ENCODE results near the gene APLF. TPM values are rescaled to one million over a fixed set of nuclear protein-coding genes. Genes with fewer than 3 reads are reported as not detected.

The APLF gene
- total and polyA plus RNA-seq, 2 donors from 2014 or later: 0.95 to 5.9 TPM

- peak overlapping the region in 1 of 3 donors; percentile 13 for H3K9ac ChIP-seq (ENCODE audit: low read length in 3 of 3)
- H3K36me3 ChIP-seq (ENCODE audit: control insufficient read depth in 2 of 3, insufficient read depth in 3 of 3, low read length in 3 of 3): no peaks in the 10 kb centered on the region
- TF ChIP-seq, protein P1, sequence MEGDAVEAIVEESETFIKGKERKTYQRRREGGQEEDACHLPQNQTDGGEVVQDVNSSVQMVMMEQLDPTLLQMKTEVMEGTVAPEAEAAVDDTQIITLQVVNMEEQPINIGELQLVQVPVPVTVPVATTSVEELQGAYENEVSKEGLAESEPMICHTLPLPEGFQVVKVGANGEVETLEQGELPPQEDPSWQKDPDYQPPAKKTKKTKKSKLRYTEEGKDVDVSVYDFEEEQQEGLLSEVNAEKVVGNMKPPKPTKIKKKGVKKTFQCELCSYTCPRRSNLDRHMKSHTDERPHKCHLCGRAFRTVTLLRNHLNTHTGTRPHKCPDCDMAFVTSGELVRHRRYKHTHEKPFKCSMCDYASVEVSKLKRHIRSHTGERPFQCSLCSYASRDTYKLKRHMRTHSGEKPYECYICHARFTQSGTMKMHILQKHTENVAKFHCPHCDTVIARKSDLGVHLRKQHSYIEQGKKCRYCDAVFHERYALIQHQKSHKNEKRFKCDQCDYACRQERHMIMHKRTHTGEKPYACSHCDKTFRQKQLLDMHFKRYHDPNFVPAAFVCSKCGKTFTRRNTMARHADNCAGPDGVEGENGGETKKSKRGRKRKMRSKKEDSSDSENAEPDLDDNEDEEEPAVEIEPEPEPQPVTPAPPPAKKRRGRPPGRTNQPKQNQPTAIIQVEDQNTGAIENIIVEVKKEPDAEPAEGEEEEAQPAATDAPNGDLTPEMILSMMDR (IDR thresholded peaks at IDR 0.05; ENCODE audit: borderline replicate concordance, extremely low read depth, insufficient read depth): no peak
- FAIRE-seq (no peak), DNase-seq (no peak)
- no peaks in the 10 kb centered on the region for H3K27me3 ChIP-seq (ENCODE audit: control insufficient read depth, insufficient read depth, low read length)
- H3K27ac ChIP-seq (ENCODE audit: low read depth in 2 of 2, low read length in 2 of 2): no peak overlapping the region
- H3K4me1 ChIP-seq (ENCODE audit: control insufficient read depth in 2 of 3, insufficient read depth in 2 of 3, low read depth in 1 of 3, low read length in 3 of 3): peaks cover 0 to 5% (median 5%) of the 10 kb centered on the region in 3 donors
- intact Hi-C loops (cut with DNase I): no loop called here
- H3K4me3 ChIP-seq (ENCODE audit: low read length in 3 of 3): no peak overlapping the region
- H3K9me3 ChIP-seq (ENCODE audit: control insufficient read depth in 2 of 3, insufficient read depth in 1 of 3, low read length in 3 of 3): no peaks in the 10 kb centered on the region
Measured at GRCh38 chr2:68465081-68465916, 2.1 kb upstream of the APLF start.

DNA sequence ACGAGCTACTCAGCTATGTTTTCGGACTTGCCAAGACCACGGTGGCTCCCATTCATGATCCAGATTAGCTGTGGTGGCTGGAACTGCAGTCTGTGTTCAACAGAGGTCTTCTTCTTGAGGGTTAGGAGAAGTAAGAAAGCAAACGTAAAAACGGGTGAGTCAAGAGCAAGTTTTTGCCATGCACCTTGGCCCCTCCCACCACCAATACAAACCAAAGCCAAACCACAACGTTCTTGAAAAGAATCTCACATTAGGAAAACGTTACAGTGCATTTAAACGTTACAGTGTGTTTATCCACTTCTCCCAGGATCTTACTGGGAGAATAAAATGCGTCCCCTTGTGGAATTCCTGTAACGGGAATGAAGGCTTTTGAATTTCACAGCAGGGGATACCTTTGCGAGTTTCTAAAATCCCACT, 1.0 kb upstream of the APLF start:
- intact Hi-C loops (cut with DNase I): no loop called here
- H3K27me3 ChIP-seq (ENCODE audit: control insufficient read depth, insufficient read depth, low read length): no peaks in the 10 kb centered on the region
- H3K4me3 ChIP-seq (ENCODE audit: low read length in 3 of 3): peak overlapping the region; percentile 93 to 96 (median 95)
- no peaks in the 10 kb centered on the region for H3K9me3 ChIP-seq (ENCODE audit: control insufficient read depth in 2 of 3, insufficient read depth in 1 of 3, low read length in 3 of 3)
- peak overlapping the region; percentile 88 to 97 (median 91) for H3K9ac ChIP-seq (ENCODE audit: low read length in 3 of 3)
- TF ChIP-seq, protein P1 (IDR thresholded peaks at IDR 0.05; ENCODE audit: borderline replicate concordance, extremely low read depth, insufficient read depth): no peak
- DNase-seq: peak in 2 of 5 donors; percentile 36 to 42
- H3K27ac ChIP-seq (ENCODE audit: low read depth in 2 of 2, low read length in 2 of 2): peak overlapping the region in 1 of 2 donors; percentile 85
- no peaks in the 10 kb centered on the region for H3K36me3 ChIP-seq (ENCODE audit: control insufficient read depth in 2 of 3, insufficient read depth in 3 of 3, low read length in 3 of 3)
- FAIRE-seq: no peak
- H3K4me1 ChIP-seq (ENCODE audit: control insufficient read depth in 2 of 3, insufficient read depth in 2 of 3, low read depth in 1 of 3, low read length in 3 of 3): peaks cover 0 to 5% (median 5%) of the 10 kb centered on the region in 3 donors

- Histone ChIP-seq H3K27ac (ENCODE audit: low read depth in 2 of 2, low read length in 2 of 2) (peak overlapping the region; percentile 56 to 85), H3K36me3 (ENCODE audit: control insufficient read depth in 2 of 3, insufficient read depth in 3 of 3, low read length in 3 of 3) (no peaks in the 10 kb centered on the region), H3K9ac (ENCODE audit: low read length in 3 of 3) (peak overlapping the region; percentile 88 to 97 (median 91)), H3K4me1 (ENCODE audit: control insufficient read depth in 2 of 3, insufficient read depth in 2 of 3, low read depth in 1 of 3, low read length in 3 of 3) (peaks cover 0 to 5% (median 5%) of the 10 kb centered on the region in 3 donors), H3K27me3 (ENCODE audit: control insufficient read depth, insufficient read depth, low read length) (no peaks in the 10 kb centered on the region), H3K4me3 (ENCODE audit: low read length in 3 of 3) (peak overlapping the region; percentile 93 to 96 (median 95)), H3K9me3 (ENCODE audit: control insufficient read depth in 2 of 3, insufficient read depth in 1 of 3, low read length in 3 of 3) (no peaks in the 10 kb centered on the region)
- intact Hi-C loops (cut with DNase I): no loop called here
- DNase-seq (no peak), FAIRE-seq (no peak)
- TF ChIP-seq, protein P1 (IDR thresholded peaks at IDR 0.05; ENCODE audit: borderline replicate concordance, extremely low read depth, insufficient read depth): no peak
Measured at GRCh38 chr2:68466778-68467076, 658 bp upstream of the APLF start.
